Fibroblast of pulmonary artery (primary cell): Measurements from ENCODE around the gene TMEM239.
"Not testable (repeated sequence)": the region's sequence is repeated elsewhere in the genome, so short reads cannot be mapped to it uniquely, and the experiment has no call there.

Experiments
- DNase-seq: peaks from one replicate; pipeline ENCODE4 v3.0.0-alpha.2; 2010; ENCODE audit warnings: low read depth
- H3K4me3 ChIP-seq: replicated peaks from 2 replicates; pipeline ENCODE4 v1.5.1; 2011; ENCODE audit warnings: low read depth, mild to moderate bottlenecking, control low read depth, low read length, moderate library complexity
- TF ChIP-seq, protein P1 (sequence below): IDR thresholded peaks from 2 replicates; pipeline ENCODE4 v1.5.1; 2011; ENCODE audit warnings: mild to moderate bottlenecking, control low read depth, low read length, inconsistent platforms; ENCODE audit errors: missing control alignments

TMEM239 gene

DNA sequence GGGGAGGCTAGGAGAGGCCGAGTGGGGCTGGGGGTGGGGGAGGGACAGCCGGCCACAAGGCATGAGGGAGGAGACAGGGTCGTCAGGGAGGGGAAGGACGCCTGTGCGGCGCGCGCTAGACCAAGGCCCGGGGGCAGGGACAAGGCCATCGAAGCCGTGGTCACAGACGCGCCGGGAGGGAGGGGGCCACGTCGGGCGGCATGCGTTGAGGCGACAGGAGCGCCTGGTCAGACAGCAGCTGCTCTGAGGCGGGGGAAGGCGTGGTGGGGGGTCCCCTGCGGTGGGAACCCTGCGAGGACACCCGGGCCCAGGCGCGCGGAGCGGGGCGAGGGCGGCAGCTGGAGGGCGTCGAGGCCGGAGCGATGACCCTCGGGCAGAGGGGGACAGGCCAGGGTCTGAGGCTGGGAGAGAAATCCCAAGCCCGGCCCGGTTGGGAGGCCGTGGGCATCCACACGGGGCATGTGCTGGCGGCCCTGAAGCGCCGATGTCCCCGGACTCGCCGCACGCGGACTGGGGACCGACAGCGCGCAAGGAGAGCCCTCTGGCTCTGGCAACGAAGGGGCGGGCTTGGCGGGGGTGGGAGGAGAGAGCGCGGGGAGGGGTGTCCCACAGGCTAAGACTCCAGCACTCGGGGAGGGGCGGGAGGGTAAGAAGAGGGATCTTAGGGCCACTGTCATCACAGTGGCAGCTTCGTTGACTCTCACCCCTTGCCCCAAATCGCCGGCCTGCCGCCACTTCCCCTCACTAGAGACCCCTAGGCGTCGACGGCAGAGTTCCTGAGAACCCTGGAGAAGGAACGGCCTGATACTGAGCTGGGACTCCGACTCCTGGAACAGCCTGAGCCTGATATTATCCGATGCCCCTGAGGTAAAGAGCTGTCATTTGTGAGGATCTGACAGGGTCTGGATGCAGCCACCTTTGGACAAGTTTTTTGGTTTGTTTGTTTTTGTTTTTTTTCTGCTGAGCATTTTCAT lies 5.0 kb downstream of the TMEM239 start:
- no peak for DNase-seq
- H3K4me3 ChIP-seq, result no peak overlapping the region
- TF ChIP-seq, protein P1, sequence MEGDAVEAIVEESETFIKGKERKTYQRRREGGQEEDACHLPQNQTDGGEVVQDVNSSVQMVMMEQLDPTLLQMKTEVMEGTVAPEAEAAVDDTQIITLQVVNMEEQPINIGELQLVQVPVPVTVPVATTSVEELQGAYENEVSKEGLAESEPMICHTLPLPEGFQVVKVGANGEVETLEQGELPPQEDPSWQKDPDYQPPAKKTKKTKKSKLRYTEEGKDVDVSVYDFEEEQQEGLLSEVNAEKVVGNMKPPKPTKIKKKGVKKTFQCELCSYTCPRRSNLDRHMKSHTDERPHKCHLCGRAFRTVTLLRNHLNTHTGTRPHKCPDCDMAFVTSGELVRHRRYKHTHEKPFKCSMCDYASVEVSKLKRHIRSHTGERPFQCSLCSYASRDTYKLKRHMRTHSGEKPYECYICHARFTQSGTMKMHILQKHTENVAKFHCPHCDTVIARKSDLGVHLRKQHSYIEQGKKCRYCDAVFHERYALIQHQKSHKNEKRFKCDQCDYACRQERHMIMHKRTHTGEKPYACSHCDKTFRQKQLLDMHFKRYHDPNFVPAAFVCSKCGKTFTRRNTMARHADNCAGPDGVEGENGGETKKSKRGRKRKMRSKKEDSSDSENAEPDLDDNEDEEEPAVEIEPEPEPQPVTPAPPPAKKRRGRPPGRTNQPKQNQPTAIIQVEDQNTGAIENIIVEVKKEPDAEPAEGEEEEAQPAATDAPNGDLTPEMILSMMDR, result no peak

DNA sequence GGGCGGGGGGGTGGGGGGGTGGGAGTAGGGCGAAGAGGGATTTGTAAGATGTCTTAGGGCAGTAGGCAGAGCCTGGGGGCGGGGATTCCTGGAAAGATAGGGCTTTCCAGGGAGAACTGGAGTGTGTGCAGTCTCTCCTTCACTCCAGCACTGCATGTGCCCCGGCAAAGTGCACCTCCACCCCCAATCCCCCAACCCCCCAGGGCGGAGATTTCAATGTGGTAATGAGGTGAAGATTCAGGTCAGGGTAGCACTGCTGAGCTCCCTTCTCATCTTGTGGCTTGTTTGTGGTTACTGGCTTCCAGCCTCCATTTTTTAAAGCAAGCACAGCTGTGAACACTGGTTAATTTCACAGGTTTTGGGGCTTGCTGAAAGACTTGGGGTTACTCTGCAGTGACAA lies 5.9 kb downstream of the TMEM239 start:
- no peak for DNase-seq
- H3K4me3 ChIP-seq, result no peak overlapping the region
- TF ChIP-seq, protein P1, result no peak

DNA sequence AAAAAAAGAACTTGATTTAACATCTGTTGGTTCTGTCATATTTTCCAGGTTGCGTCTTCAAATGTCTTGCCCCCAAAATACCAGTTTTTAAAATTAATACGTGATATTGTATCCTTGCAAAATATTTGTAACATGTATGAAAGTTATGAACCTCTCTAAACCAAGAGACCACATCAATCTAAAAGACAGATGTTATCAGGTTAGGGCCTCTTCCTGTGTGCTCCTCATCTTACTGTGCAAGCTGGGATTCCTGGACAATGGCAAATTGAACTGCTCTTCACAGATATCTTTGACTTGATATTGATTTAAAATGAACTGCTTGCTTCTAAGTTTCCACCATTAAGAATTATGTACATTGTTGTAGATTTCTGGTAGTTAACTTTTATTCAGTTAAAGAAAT lies 9.6 kb downstream of the TMEM239 start:
- DNase-seq, result no peak
- TF ChIP-seq, protein P1, result no peak
- H3K4me3 ChIP-seq, result no peak overlapping the region

DNA sequence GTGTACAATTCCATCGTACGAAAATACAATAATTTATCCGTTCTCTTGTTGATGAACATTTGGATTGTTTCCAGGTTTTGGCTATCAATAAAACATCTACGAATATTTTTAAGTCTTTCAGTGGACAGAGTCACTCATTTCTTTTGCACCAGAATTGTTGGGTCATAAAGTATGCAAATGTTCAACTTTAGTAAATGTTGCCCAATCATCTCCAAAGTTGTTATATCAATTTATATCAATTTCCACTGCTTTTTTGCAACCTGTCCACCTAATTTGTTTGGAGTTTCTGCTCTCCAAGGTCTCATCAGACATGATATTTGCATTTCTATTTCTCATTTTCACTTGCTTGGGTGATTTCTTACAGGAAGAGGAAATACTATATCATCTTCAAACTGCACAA lies 10.5 kb downstream of the TMEM239 start:
- no peak overlapping the region for H3K4me3 ChIP-seq
- TF ChIP-seq, protein P1, result no peak
- DNase-seq, result no peak

DNA sequence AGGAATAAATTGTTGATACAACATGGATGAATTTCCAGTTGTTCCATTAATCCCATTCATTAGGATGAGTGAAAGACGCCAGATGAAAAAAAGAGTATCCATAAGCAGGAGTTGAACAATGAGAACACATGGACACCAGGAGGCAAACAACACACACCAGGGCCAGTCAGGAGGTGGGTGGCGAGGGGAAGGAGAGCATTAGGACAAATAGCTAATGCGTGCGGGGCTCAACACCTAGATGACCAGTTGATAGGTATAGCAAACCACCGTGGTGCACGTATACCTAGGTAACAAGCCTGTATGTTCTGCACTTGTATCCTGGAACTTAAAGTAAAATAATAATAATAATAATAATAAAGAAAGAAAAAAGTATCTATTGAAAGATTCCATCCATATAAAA lies 13.2 kb downstream of the TMEM239 start:
- no peak overlapping the region for H3K4me3 ChIP-seq
- TF ChIP-seq, protein P1, result no peak
- DNase-seq, result no peak

DNA sequence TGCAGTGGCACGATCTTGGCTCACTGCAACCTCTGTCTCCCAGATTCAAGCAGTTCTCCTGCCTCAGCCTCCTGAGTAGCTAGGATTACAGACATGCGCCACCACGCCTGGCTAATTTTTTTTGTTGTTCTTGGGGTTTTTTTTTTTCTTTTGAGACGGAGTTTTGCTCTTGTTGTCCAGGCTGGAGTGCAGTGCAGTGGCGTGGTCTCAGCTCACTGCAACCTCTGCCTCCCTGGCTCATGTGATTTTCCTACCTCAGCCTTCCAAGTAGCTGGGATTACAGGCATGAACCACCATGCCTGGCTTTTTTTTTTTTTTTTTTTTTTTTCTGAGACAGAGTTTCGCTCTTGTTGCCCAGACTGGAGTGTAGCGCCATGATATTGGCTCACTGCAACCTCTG lies 15.0 kb downstream of the TMEM239 start:
- DNase-seq, H3K4me3 ChIP-seq: not testable (repeated sequence)

DNA sequence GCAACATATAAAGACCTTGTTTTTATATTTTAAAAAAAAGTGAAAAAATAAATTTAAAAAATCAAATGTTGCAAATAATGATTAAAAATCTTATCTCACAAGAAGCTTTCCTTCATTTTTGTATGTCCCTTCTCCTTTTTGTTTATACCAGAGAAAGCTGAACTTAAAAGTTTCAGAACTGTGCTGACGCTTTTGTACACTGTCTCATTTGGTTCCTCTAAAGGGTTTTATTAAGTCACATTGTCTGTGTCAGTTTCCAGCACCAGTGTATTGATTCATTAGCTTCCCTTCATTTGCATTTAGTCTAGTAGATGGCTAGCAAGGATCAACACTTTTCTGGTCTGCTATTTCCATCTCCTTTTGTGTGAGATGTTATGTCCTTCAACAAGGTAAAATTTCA lies 17.6 kb downstream of the TMEM239 start:
- TF ChIP-seq, protein P1, result no peak
- DNase-seq, result no peak
- H3K4me3 ChIP-seq, result no peak overlapping the region
